Common myeloid progenitor, CD34-positive (primary cell): ENCODE measurements around the gene TMEM175.

Experiments
- CTCF ChIA-PET: fragments of 350-600 bp; sonication (Branson Sonifier 250); formaldehyde crosslinking; loops from one replicate; lab custom pipeline; 2021; ENCODE audit warnings: antibody characterized with exemption; lab: Charles Lee
- POLR2A ChIA-PET: fragments of 350-600 bp; sonication (Branson Sonifier 250); formaldehyde crosslinking; loops from one replicate; lab custom pipeline; 2021; ENCODE audit warnings: antibody characterized with exemption; lab: Charles Lee
- DNase-seq, 3 donors: peaks; one replicate each; pipeline versions ENCODE4 v3.0.0 to v3.0.0-alpha.2; 2013
- H3K27ac ChIP-seq, 2 experiments: 1 replicate in 1 of 2; 2 replicates in 1 of 2; pipeline ENCODE4 v1.7.0; 2013; ENCODE audit warnings: inconsistent platforms in 2 of 2, low read length in 2 of 2, mild to moderate bottlenecking in 2 of 2, low read depth in 1 of 2, moderate library complexity in 1 of 2; ENCODE audit not compliant: severe bottlenecking in 2 of 2, insufficient read depth in 1 of 2, poor library complexity in 1 of 2
- H3K27me3 ChIP-seq, 5 experiments: replicated peaks in 2 of 5; 1 replicate in 3 of 5; 2 replicates in 2 of 5; pipeline versions ENCODE4 v1.6.1 to v1.7.0; 2013; ENCODE audit warnings: low read length in 4 of 5, mild to moderate bottlenecking in 2 of 5, moderate library complexity in 2 of 5, inconsistent platforms in 1 of 5; ENCODE audit not compliant: insufficient read depth in 5 of 5, control insufficient read depth in 4 of 5
- H3K36me3 ChIP-seq, 4 experiments: 1 replicate in 2 of 4; 2 replicates in 2 of 4; pipeline versions ENCODE4 v1.6.1 to v1.7.0; 2013; ENCODE audit warnings: low read length in 3 of 4, control low read depth in 1 of 4, mild to moderate bottlenecking in 1 of 4; ENCODE audit not compliant: control insufficient read depth in 4 of 4, insufficient read depth in 4 of 4
- H3K4me1 ChIP-seq, 4 experiments: 1 replicate in 3 of 4; 2 replicates in 1 of 4; pipeline versions ENCODE4 v1.6.1 to v1.7.1; 2013; ENCODE audit warnings: low read length in 3 of 4, mild to moderate bottlenecking in 3 of 4, control low read depth in 1 of 4, inconsistent platforms in 1 of 4, moderate library complexity in 1 of 4; ENCODE audit not compliant: control insufficient read depth in 4 of 4, insufficient read depth in 4 of 4; ENCODE audit errors: control extremely low read depth in 1 of 4
- H3K4me3 ChIP-seq, 7 experiments: 1 replicate in 4 of 7; 2 replicates in 3 of 7; pipeline versions ENCODE4 v1.5.1 to v1.7.0; 2013; ENCODE audit warnings: mild to moderate bottlenecking in 7 of 7, low read length in 6 of 7, moderate library complexity in 6 of 7, inconsistent platforms in 2 of 7, low read depth in 2 of 7, control low read depth in 1 of 7; ENCODE audit not compliant: insufficient read depth in 4 of 7, control insufficient read depth in 1 of 7; ENCODE audit errors: extremely low read depth in 1 of 7
- H3K9me3 ChIP-seq, 5 experiments: 1 replicate in 4 of 5; 2 replicates in 1 of 5; pipeline versions ENCODE4 v1.6.1 to v1.7.1; 2013; ENCODE audit warnings: low read length in 4 of 5, mild to moderate bottlenecking in 2 of 5, inconsistent platforms in 1 of 5, low read depth in 1 of 5, moderate library complexity in 1 of 5; ENCODE audit not compliant: control insufficient read depth in 4 of 5, insufficient read depth in 2 of 5; ENCODE audit errors: control extremely low read depth in 1 of 5
- WGBS: methylation state at CpG from one replicate; pipeline ENCODE4 v1.1.5; 2013; ENCODE audit not compliant: insufficient coverage; 5-methylcytosine and 5-hydroxymethylcytosine counted together

TMEM175 gene

DNA sequence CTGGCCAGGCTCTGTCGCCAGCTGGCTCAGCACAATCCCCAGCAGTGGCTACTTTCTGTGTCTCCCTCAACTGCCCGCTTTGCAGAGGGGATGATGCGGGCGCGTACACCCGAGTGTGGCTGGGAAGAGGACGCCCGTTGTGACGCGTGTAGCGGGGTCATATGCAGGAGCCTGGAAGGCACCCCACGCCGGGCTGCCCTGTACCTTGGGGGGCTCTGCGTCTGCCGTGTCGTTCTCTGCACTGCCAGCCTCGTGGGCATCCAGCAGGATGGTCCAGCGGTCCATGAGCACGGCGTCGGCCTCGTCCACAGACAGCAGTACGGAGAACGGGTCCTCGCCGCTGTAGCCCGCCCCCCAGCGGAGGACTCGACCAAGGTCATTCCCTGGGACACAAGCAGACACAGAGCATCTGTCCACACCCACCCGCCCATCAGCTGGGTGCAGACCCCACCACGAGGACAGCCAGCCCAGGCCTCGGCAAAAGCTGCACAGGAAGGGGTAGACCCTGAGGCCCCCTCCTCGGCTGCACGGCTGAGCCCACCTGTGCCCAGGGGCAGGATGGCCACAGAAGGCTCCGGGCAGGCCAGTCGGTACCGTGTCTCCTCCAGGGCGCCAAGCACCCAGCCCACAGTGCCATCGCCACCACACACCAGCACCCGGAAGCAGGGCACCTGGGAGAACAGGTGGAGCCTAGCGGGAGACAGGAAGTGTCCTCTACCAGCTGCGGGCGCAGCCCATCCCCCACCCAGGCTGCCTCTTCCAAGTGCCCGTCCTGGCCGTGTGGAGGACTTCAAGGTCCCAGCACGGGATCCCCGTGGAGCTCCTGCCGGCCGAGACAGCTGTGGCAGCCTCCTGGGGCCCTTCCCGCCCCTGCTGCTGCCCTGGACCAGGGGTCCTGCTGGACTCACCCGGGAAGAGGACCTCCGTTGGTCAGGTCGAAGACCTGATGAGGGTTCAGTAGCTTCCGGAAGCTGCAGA is 30.3 kb downstream of the TMEM175 start:
- H3K36me3 ChIP-seq = peaks cover 0 to 53% (median 30%) of the 10 kb centered on the region in 4 experiments
- H3K27ac ChIP-seq = no peak overlapping the region
- CTCF ChIA-PET = interaction anchor here (0.8 kb wide), 1 partner anchor 24 kb away, joined by 3 read pairs; no protein-coding TSS in a partner anchor
- POLR2A ChIA-PET = no interaction called here
- no peak overlapping the region for H3K4me3 ChIP-seq
- 97% methylated on average over 49 of the region's 54 CpGs for WGBS
- H3K27me3 ChIP-seq = peaks cover 0 to 2% (median 0%) of the 10 kb centered on the region in 5 experiments
- H3K4me1 ChIP-seq = no peaks in the 10 kb centered on the region
- H3K9me3 ChIP-seq = no peaks in the 10 kb centered on the region
- no peak for DNase-seq

- H3K4me1 ChIP-seq = peaks cover 0 to 5% (median 2%) of the 10 kb centered on the region in 4 experiments
- H3K9me3 ChIP-seq = no peaks in the 10 kb centered on the region
- no peak overlapping the region for H3K4me3 ChIP-seq
- DNase-seq = no peak
- H3K36me3 ChIP-seq = peaks cover 0 to 45% (median 24%) of the 10 kb centered on the region in 4 experiments
- H3K27ac ChIP-seq = no peak overlapping the region
- WGBS = 98% methylated on average over 29 of the region's 39 CpGs
- H3K27me3 ChIP-seq = peaks cover 0 to 5% (median 0%) of the 10 kb centered on the region in 5 experiments
- ChIA-PET POLR2A (no interaction called here), CTCF (interaction anchor here (0.8 kb wide), 1 partner anchor 25 kb away, joined by 3 read pairs; no protein-coding TSS in a partner anchor)
Measured at GRCh38 chr4:963276-964225, 31.3 kb downstream of the TMEM175 start.

- no peak for DNase-seq
- no peak overlapping the region for H3K4me3 ChIP-seq
- H3K9me3 ChIP-seq = no peaks in the 10 kb centered on the region
- peaks cover 0 to 39% (median 20%) of the 10 kb centered on the region in 4 experiments for H3K36me3 ChIP-seq
- H3K27me3 ChIP-seq = peaks cover 0 to 6% (median 0%) of the 10 kb centered on the region in 5 experiments
- ChIA-PET CTCF (no interaction called here), POLR2A (no interaction called here)
- H3K27ac ChIP-seq = no peak overlapping the region
- 98% methylated on average over 22 of the region's 23 CpGs for WGBS
- H3K4me1 ChIP-seq = peaks cover 0 to 5% (median 2%) of the 10 kb centered on the region in 4 experiments
Measured at GRCh38 chr4:964346-965025, 32.2 kb downstream of the TMEM175 start.

DNA sequence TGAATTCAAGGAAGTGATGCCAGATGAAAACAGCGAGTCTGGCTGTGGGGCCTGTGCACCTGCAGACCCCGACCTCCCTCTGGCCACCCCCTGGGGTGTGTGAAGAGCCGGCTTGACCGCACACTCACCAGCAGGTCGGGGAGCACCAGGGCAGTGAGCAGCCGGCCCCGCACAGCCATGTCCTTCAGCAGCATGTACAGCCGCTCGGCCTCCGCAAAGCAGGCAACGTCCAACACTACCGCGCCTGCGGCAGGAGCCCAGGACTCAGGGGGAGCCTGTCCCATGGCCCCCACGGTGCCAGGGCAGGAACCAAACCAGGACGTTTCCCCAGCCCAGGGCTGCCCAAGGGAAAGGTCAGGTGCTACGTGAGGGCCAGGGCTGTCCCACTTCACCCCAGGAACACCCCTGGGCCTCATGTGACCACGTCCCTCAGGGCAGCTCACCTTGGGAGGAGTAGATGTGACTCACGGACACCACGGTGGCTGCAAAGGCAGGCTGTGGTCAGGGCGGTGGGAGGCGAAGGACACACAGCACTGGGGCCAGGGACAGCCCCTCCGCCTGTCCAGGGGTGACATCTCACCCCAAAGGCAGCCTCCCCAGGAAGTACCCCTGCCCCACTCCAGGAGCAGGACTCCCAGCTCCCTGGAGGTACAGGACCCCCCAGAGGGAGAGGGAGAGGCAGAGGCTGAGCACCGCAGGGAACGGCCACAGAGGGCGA is 32.9 kb downstream of the TMEM175 start:
- Histone ChIP-seq H3K27me3 (peaks cover 0 to 6% (median 0%) of the 10 kb centered on the region in 5 experiments), H3K4me3 (no peak overlapping the region), H3K4me1 (peaks cover 0 to 5% (median 2%) of the 10 kb centered on the region in 4 experiments), H3K9me3 (no peaks in the 10 kb centered on the region), H3K36me3 (peaks cover 0 to 35% (median 16%) of the 10 kb centered on the region in 4 experiments), H3K27ac (no peak overlapping the region)
- ChIA-PET CTCF (interaction anchor here (1.4 kb wide), 1 partner anchor 22 kb away, joined by 3 read pairs; the partner anchor contains the start of gene IDUA), POLR2A (no interaction called here)
- WGBS = 94% methylated on average over 22 of the region's 26 CpGs
- DNase-seq = no peak

DNA sequence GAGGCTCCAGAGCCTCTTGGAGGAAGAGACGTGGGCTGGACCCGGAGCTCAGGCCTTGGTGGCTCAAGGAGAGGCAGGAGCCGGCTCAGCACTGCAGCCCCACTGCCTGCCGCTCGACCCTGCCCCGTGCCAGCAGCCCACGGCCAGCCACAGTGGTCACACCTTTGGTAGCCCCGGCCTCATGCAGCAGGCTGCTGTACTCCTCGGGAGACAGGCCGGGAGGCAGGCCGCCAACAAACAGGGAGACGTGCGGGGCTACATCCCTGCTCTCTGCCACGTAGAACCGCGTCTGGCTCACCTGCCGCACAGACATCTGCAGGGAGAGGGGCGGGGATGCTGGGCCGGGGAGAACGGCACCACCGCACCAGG is 33.5 kb downstream of the TMEM175 start:
- ChIA-PET CTCF (interaction anchor here (1.4 kb wide), 1 partner anchor 21 kb away, joined by 3 read pairs; the partner anchor contains the start of gene IDUA), POLR2A (no interaction called here)
- 98% methylated on average over 17 of the region's 21 CpGs for WGBS
- no peak for DNase-seq
- no peak overlapping the region for H3K4me3 ChIP-seq
- H3K27me3 ChIP-seq = peaks cover 0 to 6% (median 0%) of the 10 kb centered on the region in 5 experiments
- H3K36me3 ChIP-seq = peaks cover 0 to 37% (median 14%) of the 10 kb centered on the region in 4 experiments
- H3K27ac ChIP-seq = no peak overlapping the region
- H3K4me1 ChIP-seq = peaks cover 0 to 5% (median 2%) of the 10 kb centered on the region in 4 experiments
- H3K9me3 ChIP-seq = no peaks in the 10 kb centered on the region
